Head of caudate nucleus (tissue), 42 donors: ENCODE measurements around the gene ADAMTS9.

Experiments used
- DNase-seq, 42 donors: peaks; one replicate each; pipeline versions ENCODE4 v3.0.0 to v3.0.0-alpha.2; 2020 to 2021; ENCODE audit warnings: mixed read lengths in 7 of 42
- intact Hi-C: fragments of 100-400 bp; cut with DNase I; formaldehyde crosslinking; loops from one replicate; pipeline ENCODE4 v1.15.0; 2022

ADAMTS9 gene

GRCh38 chr3:64627471-64628321 is 60.1 kb downstream of the ADAMTS9 start:
- intact Hi-C loops, result no loop called here
- DNase-seq, result no peak

- DNase-seq, result no peak
- intact Hi-C loops, result no loop called here
Measured at GRCh38 chr3:64627042-64627441, 60.8 kb downstream of the ADAMTS9 start.

GRCh38 chr3:64625381-64625780 is 62.4 kb downstream of the ADAMTS9 start:
- intact Hi-C loops, result no loop called here
- DNase-seq, result no peak

GRCh38 chr3:64623125-64623524 is 64.7 kb downstream of the ADAMTS9 start:
- DNase-seq, result no peak
- intact Hi-C loops, result no loop called here

GRCh38 chr3:64621726-64622395 is 65.9 kb downstream of the ADAMTS9 start:
- DNase-seq, result no peak
- intact Hi-C loops, result no loop called here

- DNase-seq, result no peak
- intact Hi-C loops, result no loop called here
Measured at GRCh38 chr3:64621275-64621674, 66.5 kb downstream of the ADAMTS9 start.

- intact Hi-C loops, result no loop called here
- no peak for DNase-seq
Measured at GRCh38 chr3:64620020-64620419, 67.8 kb downstream of the ADAMTS9 start.

GRCh38 chr3:64619216-64619615 is 68.6 kb downstream of the ADAMTS9 start:
- intact Hi-C loops, result no loop called here
- no peak for DNase-seq

GRCh38 chr3:64617610-64618009 is 70.2 kb downstream of the ADAMTS9 start:
- intact Hi-C loops, result no loop called here

GRCh38 chr3:64616953-64617352 is 70.8 kb downstream of the ADAMTS9 start:
- DNase-seq, result no peak
- intact Hi-C loops, result no loop called here

More at GRCh38 chr3:64617610-64618009, 70.2 kb downstream of the ADAMTS9 start:
- no peak for DNase-seq

- no peak for DNase-seq
- intact Hi-C loops, result no loop called here
Measured at GRCh38 chr3:64612916-64613526, 74.8 kb downstream of the ADAMTS9 start.

GRCh38 chr3:64612082-64612860 is 75.5 kb downstream of the ADAMTS9 start:
- DNase-seq, result no peak
- intact Hi-C loops, result no loop called here

GRCh38 chr3:64608741-64609140 is 79.1 kb downstream of the ADAMTS9 start:
- intact Hi-C loops, result no loop called here
- DNase-seq, result no peak

GRCh38 chr3:64607032-64607551 is 80.7 kb downstream of the ADAMTS9 start:
- DNase-seq, result no peak
- intact Hi-C loops, result no loop called here

- intact Hi-C loops, result no loop called here
- no peak for DNase-seq
Measured at GRCh38 chr3:64604313-64604712, 83.5 kb downstream of the ADAMTS9 start.

- DNase-seq, result no peak
- intact Hi-C loops, result no loop called here
Measured at GRCh38 chr3:64601824-64602223, 86.0 kb downstream of the ADAMTS9 start.

- DNase-seq, result no peak
- intact Hi-C loops, result no loop called here
Measured at GRCh38 chr3:64600246-64600950, 87.4 kb downstream of the ADAMTS9 start.

- DNase-seq, result no peak
- intact Hi-C loops, result no loop called here
Measured at GRCh38 chr3:64599651-64600050, 88.1 kb downstream of the ADAMTS9 start.

- DNase-seq, result no peak
- intact Hi-C loops, result no loop called here
Measured at GRCh38 chr3:64595253-64595694, 92.5 kb downstream of the ADAMTS9 start.
